Suprapubic skin (tissue), 3 donors: ENCODE measurements around the gene PHF1.

Experiments
- POLR2AphosphoS5 ChIP-seq, 3 donors: sonication (generic); formaldehyde crosslinking; IDR thresholded peaks; one replicate each; pipeline ENCODE4 v1.6.1; 2017; ENCODE audit warnings: antibody characterized with exemption in 3 of 3
- TF ChIP-seq, protein P1 (sequence below), 2 donors: fragments of 200-600 bp in 1 of 2; fragments of 450-650 bp in 1 of 2; sonication (generic) in 1 of 2; IDR thresholded peaks; one replicate each; pipeline ENCODE4 v1.5.1; 2016 to 2019; ENCODE audit warnings: antibody characterized with exemption in 2 of 2, mild to moderate bottlenecking in 1 of 2, moderate library complexity in 1 of 2

GRCh38 chr6:33414592-33415271 is 3.9 kb downstream of the PHF1 start:
- TF ChIP-seq, protein P1, sequence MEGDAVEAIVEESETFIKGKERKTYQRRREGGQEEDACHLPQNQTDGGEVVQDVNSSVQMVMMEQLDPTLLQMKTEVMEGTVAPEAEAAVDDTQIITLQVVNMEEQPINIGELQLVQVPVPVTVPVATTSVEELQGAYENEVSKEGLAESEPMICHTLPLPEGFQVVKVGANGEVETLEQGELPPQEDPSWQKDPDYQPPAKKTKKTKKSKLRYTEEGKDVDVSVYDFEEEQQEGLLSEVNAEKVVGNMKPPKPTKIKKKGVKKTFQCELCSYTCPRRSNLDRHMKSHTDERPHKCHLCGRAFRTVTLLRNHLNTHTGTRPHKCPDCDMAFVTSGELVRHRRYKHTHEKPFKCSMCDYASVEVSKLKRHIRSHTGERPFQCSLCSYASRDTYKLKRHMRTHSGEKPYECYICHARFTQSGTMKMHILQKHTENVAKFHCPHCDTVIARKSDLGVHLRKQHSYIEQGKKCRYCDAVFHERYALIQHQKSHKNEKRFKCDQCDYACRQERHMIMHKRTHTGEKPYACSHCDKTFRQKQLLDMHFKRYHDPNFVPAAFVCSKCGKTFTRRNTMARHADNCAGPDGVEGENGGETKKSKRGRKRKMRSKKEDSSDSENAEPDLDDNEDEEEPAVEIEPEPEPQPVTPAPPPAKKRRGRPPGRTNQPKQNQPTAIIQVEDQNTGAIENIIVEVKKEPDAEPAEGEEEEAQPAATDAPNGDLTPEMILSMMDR (IDR thresholded peaks at IDR 0.05) = no peak
- no peak for TF ChIP-seq POLR2AphosphoS5 (IDR thresholded peaks at IDR 0.05)
